Hematopoietic multipotent progenitor cell treated with erythropoietin and hydrocortisone succinate and interleukin-3 and kit ligand, for 6 days (in vitro differentiated cells): ENCODE results near the gene WLS.

Source experiments
- DNase-seq: peaks from one replicate; pipeline ENCODE4 v3.0.0-alpha.2; 2015

Gene WLS

DNA sequence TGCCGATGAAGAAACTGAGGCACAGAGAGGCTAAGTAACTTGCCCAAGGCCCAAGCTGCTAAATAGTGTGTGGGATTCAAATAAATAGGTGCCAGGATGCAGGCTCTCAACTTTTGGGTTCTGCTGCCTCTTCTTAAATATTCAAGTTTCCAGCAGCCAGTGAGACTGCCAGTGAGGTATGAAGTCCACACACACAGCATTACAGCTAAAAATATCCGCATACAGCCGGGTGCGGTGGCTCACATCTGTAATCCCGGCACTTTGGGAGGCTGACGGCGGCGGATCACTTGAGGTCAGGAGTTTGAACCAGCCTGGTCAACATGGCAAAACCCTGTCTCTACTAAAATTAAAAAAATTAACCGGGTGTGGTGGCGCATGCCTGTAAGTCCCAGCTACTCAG is 103.5 kb downstream of the WLS start:
- no peak for DNase-seq

DNA sequence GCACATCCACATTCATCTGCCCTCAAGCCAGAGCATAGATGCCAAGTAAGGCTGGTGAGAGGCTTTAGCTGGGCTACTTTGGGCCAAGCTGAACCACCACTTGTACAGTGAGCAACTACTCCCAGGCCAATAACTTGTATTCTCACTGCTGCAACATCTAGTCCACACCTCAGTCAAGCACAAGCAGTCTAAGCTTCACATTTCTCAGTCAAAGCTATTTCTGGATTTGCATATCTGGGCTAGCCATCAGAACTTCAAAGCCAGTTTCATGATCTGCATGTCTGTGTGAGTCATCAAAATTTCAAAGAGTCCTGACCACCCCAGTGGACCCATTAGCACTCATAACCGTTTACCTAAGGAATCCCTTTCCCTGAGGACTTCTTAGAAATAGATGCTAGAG is 104.2 kb downstream of the WLS start:
- no peak for DNase-seq

DNA sequence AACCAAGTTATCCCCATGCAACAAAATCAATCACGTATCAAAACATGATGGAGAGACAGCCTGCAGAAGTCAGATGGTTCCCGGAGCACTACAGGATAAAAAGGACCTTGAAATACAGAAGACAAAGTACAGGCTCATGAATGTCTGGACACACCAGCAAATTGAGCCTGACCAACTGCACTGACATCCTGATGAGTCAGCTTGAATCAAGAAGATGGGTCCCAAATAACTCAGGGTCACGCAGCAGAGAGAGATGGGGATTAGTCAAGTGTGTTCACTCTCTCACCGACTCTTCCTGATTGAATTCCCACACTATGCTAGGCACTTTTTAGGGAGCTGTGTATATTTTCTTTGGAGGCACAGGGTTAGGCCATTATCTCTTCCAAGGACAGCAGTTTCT is 110.8 kb downstream of the WLS start:
- no peak for DNase-seq

DNA sequence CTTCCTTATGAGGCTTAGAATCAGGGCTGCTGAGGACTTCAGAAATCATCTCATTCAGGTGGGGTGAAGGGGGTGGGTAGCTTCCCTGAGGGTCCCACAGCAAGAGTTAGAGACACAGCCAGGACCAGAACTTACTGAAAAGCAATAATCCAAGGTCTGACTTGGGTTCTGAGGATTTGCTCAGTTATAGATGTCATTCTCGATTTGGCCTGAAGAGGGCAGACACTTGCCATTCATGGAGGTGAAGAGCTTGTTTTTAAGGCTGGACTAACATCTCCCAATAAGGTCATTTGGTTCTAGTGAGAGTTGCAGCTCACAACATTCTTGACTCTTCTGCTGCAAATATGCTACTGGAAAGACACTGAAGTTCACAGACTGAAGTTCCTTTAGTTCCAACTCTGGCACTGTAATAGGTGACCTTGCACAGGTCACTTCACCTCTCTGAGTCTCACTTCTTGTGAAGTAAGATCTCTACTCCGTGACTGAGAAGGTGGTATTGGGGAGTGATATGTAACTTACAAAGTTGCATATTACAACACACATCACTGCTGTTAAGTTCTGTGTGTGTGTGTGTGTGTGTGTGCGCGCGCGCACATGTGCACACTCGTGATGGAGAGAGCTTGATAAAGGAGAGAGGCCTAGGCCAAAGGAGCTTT is 112.1 kb downstream of the WLS start:
- DNase-seq, result peak; percentile 77

DNA sequence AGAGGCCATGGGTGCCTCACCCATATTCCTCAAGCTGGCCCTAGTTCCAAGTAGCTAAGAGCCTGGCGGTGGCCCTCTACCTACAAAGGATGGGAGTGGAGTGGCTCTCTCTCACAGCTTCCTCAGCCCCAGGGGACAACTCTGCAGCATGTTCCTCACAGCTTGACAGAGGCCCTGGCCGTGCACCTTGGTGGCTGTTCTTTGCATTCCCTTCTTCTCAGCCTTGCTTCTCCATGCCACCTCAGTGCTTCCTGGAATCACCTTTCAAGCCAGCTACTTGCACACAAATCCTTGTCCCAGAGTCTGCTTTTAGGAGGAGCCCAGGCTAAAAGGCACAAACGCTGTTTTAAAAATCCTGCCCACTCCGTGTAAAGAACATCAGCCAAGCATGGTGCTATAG is 112.9 kb downstream of the WLS start:
- DNase-seq, result no peak

DNA sequence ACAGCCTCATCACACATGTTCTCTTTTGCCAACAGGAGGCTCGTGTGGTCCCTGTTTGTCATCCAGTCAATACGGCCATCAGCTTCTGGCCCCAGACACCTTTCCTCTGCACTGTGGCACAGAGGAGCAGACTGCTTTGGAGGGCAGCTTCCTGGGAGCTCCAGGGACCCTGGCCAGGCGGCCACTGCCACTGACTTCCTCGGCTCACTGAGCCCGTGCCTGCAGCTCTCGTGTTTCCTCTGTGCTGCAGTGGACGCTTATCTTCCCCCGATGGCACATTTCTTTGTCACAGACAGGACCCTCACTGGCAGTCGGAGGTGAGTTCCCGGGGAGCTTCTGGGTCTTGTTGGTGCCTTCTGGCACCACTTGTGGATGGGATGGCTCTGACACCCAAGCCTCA is 114.9 kb downstream of the WLS start:
- no peak for DNase-seq

DNA sequence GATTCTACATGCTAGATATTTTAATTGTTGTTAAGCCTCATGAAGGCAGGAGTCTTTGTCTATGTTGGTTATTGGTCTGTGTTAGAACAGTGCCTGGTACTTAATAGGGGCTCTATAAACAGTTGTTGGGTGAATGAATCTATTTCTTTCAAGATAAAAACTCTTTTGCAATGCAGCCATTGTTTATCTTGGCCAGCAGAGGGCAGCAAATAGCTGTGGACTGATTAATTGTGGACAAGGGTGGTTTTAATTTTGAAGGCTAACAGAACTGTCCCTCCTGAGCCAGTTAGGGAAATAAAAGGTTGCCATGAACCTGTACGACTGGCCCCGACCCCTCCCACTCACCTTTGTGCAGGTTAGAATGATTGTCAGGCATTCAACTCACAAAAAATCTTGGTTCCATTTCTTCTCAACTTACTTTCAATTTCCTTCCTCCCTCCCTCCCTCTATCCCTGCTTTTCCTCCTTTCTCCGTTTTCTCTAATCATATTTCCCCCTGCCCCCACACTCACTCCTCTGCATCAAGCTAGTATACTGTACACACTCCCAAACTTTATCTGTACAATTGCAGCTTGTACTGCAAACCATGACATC is 115.6 kb downstream of the WLS start:
- peak; percentile 70 for DNase-seq

DNA sequence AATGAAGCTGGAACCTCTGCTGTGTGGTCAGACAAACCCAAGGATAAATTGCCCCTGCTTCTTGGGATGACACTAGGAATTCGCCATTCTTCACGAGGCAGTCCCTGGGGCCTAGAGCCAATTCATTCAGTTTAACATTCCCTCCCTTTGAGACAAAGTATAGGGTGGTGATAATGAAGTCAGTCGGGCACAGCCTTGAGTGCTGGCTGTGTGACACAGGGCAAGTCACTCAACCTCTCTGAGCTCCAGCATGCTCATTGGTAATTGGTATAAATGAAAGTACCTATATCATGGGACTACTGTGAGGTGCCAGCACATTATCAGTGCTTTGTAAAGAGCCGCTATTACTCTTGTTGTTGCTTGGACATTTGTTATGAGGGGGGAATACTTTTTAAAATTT is 117.0 kb downstream of the WLS start:
- DNase-seq, result no peak

DNA sequence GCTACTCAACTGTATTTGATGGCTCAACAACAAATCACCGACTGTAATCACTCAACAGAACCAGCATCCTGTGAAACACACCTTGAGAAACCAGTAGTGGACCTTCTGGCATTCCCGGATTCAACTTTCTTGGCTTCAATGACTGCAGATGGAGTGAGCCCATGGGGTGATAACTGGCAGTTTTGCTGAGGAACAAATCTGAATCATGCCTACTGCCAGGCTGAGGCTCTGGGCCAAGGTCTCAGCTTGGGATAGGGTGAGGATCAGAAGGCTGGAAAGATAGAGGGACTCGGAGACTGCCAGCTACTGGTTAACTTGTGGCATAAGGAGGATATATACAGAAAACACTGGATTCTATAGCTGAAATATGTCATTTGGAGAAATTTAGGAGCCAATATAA is 118.4 kb downstream of the WLS start:
- no peak for DNase-seq

DNA sequence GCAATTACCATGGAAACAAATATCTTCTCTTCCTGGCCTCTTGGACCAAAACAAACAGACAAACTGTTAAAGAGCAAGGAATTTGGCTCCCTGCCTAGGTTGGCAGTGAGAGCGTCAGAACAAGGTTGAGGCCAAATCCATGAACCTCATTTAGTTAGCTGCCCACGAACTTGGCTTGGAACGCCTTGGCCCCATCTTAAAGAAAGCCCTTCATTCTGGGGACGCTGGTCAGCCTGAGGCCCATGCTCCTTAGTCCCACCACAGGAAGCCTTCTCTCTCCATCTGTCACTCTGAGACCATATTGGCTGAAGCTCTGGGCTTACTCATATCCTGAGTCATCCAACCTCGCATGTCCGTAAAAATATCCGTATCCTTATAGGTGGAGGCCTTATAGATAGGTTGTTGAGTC is 119.5 kb downstream of the WLS start:
- DNase-seq, result no peak

DNA sequence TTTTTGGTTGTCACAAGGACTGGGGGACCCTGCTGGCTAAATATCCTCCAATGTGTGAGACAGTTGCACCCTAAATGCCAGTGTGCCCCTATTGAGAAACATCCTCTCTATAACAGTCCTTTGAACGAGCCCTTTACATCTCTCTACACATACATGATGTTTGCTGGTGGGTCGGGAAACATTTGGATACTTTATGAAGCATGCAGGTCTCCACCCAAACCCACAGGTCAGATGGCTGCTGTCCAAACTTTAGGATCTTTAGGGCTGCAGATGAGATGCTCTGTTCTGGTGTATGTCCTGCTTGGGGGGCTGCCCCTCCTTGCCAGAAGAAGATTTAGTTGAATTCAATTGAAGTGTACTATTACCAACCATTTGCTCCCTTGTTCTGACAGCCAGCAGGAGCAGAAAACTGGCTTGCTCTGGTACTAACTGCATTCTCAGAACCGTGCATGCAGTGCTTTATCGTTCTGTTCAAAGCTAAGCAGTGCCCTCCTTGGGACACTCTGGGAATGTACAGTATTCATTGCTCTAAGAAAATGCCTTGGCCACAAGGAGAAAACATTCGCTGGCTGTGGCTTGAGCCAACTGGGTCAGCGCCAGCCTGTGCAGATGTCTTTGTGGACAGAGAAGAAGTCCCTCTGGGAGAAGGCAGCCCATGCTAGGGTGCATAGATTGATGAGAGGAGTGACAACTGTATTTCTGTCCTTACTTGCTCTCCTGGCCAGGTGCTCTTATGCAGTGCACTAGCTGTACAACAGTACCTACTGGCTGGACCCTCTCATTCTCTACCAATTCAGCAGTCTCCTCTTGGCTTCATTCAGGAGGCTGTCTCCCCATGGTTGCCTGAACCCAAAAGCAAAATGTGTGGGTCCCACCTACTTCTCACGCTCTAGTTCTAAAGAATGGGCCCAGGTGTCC is 120.5 kb downstream of the WLS start:
- peak; percentile 39 for DNase-seq

DNA sequence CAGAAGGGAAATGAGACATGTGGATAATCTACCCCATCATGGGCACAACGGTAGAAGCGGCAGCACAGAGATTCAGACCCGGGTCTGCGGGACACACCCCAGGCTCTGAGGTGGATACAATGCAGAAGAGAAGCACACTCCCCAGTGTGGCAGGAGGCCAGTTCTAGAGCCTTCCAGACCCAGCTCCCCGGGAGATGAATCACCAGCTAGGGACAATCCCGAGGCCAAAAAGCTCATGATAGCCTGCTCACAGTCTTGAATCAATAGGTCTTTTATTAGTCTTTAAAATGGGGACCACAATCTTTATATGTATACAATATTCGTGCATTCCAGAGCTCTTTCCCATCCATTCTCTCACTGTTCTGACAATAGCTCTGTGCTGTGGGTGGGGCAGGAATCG is 124.6 kb downstream of the WLS start:
- DNase-seq, result no peak

DNA sequence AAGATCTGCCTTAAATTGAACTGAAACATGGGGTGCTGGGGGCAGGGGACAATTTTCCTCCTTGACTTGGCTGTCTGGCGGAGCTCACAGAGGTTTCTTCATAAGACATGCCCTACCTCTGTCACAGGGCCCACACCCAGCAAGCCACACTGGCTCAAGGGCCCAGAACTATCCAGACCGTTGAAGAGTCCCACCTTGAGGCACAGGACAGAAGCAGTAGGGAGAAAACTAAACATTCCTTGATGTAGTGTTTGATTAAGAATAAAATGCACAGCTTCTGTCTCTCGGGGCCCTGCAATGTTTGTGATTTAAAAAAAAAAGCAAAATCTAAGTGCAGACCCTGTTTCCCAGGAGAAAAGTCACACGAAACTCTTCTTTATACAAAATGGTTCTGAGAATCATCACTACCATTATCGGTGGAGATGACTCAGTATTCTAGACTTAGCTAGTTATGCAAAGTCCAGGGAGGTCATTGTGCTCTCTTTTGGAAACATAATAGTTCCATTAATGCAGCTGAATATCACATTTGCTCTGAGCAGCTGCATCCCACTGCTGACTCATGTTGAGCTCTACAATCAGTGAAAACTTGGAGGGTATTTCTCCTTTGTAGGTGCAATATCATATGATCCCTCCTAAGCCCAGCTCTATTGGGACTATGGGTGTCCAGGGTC is 128.3 kb downstream of the WLS start:
- DNase-seq, result no peak

DNA sequence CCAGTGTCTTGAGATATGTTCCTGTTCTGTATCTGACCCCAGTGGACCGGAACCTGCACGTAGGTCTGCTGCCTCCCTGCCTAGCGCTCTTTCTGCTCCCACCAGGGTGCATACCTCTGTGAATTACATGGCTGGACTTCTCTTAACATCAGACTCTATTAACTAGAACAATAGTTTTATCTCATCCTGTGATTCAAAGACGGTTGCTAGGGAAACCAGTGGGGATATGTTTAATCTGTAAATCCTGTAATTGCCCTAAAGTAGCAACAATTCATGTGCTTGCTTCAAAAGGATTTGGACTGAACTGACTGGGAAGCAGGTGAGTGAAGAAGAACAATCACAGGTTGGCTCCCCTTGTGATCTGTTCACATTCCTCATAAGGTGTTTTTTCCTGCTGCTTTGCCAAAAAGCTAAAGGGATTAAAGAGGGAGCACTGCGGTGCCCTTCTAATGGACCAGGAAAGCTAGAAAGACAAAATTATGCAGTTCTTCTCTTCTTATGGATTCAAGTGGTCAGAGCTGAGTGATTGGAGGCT is 129.2 kb downstream of the WLS start:
- no peak for DNase-seq

DNA sequence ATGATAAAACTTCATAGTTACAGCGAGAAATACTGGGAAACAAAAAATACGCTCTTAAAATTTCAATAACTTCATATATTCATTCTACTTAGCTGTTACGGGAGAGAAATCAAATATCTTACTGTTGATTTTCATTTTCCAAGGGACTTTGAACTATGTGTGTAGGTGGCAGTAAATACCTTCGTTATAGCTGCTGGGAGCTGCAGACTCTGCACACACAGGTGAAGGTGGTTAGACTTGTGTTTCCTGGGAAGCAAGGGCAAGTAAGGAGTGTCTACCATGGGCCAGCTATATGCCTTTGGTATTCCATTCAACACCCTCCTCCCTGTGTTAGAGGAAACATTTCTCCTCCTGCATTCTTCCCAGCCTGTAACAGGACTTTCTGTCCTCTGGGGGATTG is 130.5 kb downstream of the WLS start:
- no peak for DNase-seq

DNA sequence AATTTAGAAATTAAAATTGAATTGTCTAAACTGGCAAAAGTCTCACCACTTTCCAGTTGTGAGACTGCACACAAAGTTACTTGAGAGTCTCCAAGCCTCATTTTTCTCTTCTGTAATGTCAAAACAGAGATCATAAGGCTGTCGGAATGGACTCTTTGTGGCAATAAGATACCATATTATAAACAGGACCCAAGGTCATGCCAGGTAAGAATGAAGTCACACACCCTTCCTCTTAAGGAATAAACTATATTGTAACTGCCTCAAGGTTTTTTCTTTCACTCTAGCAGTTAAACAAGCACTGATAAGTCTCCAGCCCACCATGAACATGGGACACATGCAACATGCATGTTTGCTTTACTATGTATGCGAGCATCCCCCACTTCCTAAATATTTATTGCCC is 131.8 kb downstream of the WLS start:
- no peak for DNase-seq

DNA sequence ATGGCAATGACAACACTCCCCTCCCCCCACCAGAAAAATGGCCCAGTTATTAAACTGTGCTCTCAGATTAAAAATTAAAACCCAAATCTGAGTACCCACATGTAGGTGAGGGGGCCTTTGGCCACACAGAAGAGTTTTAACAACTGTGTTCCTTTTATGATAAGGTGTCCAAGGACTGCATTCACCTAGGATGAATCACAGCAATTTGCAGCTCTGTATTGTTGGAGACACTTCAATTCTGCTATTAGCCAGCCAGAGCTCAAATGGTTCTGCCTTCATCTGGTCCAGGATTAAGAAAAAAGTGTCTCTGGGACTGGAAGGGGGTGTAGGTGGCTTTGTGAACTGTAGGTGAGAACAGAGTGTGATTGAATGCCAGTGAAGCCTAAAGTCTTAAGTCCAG is 138.6 kb downstream of the WLS start:
- no peak for DNase-seq

DNA sequence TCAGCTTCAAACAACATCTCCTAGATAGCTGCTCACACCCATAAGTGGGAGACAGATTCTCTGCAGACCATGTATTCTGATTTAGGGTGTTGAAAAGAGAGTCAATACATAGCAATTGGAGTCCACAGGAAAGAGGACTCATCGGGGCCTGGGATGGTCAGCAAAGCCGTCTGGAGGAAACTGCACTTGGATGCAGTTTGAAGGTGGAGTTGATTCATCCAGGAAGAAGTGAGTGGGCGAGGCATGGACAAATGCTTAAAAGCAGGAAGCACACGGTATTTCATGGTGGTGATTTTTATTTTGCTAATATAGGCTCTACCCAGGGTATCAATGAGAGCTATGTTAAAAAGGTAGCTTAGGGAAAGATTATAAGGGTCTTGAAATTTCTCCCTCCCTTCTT is 145.1 kb downstream of the WLS start:
- no peak for DNase-seq

DNA sequence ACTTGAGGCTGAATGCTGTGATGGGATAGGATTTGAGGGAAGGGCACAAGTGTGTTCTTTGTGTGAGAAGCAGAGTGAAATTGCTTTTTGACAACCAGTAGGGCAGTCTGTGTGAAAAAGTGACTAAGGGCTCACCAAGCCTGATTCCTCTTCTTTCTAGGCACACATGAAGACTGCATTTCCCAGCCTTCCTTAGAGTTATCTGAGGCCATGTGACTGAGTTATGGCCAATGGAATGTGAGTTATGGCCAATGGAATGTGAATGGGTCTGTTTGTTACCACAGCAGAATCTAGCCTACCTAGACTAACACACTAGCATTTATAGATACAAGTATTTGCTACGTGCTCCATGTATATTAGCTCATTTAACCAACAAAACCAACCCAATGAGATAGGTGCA is 146.6 kb downstream of the WLS start:
- DNase-seq, result no peak

DNA sequence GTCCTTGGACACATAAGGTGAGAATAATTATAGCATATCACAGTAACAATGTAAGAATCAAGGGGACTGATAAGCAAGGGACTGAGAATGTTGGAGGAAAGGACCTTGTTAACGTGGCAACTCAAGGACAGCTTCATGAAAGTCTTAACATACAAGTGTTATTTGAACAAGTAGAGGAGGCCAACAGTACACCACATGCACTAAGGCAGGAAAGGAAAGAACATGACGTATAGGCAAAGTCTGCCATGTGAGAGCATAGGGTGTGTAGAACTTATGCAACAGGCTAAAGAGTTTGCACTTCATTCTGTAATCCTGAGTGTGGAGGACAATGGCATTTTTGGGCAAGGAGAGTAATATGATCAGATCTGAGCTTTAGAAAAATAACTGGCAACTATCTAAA is 148.6 kb downstream of the WLS start:
- DNase-seq, result no peak

DNA sequence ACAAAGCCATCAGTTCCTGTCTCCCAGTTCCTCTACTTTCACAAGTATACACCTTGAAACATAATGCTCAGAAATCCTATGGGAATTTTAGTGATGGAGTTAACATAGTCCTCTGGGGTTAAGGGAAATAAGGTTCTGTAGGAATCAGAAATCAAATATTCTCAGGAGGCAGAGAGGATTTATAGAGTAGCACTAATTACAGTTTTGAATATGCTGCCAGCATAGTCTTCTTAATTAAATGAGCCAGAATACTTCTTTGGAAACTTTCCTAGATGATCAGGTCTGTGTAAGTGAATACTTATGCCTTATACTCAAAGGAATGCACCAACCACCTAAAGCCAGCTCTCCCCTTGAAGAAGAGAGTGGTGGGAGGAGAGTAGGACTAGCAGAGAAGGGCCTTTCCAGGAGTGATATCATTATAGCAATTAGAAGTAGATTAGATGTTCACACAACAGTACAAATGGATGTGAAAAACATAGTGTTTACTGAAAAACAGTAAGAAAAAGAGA is 150.5 kb downstream of the WLS start:
- no peak for DNase-seq

DNA sequence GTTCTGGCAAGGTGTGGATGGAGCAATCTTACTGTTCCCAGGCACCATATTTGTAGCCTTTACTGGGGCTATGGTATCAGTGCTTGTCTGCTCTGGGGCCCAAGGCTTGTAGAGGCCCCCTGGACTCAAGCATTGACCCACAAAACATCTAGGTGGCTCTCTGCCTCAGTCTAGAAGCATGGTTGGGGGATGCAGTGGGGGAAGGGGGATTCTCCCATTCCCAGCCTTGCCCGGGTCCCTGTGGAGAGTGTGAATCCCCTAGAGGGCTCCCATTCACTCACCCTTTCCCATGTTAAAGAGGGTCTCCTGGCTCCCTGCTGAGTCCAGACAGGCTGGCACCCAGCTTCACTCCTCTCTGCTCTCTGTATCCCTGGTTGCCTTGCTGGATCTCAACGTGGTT is 153.7 kb downstream of the WLS start:
- no peak for DNase-seq
